ENCODE measurements around the gene FCRL2.

The FCRL2 gene

DNA sequence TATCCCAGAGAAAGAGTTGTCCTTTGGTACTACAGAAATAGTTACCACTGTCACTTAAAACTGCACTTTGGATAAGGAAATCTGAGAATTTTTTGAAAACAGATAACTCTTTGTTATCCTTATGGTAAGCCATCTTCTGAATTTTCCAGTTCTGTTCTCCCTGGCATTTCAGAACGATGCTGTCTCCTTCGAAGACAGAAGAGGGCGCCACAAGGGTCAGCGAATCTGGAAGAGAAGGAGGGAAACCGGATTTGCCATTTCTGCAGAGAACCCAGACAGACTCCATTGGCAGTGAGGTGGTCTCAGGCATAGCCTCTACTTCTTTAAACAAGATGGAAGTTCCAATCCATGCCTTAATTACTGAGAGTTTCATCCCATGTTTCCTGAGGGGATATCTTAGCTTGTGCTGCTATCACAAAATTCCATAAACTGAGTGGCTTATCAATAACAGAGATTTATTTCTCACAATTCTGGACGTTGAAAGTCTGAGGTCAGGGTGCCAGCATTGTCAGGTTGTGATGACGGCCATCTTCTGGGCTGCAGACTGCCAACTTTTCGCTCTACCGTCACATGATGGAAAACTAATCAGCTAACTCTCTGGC, 6.4 kb downstream of the FCRL2 start:
- Histone ChIP-seq H4K20me1 (ENCODE audit: insufficient read depth, low read length, poor library complexity, severe bottlenecking) (no peaks in the 10 kb centered on the region), H3K79me2 (ENCODE audit: insufficient read depth, low read length) (no peaks in the 10 kb centered on the region), H3K4me3 (ENCODE audit: low read length, poor library complexity, severe bottlenecking) (no peak overlapping the region), H3K4me2 (ENCODE audit: low read depth, low read length, poor library complexity, severe bottlenecking) (peak overlapping the region; percentile 53), H3F3A (ENCODE audit: low read depth) (peaks cover 14% of the 10 kb centered on the region), H3K9me2 (replicated peaks; ENCODE audit: low read depth, low read length) (no peaks in the 10 kb centered on the region), H3K4me1 (ENCODE audit: insufficient read depth, low read length, poor library complexity, severe bottlenecking) (peaks cover 48% of the 10 kb centered on the region), H3K36me3 (ENCODE audit: insufficient read depth, low read length) (no peaks in the 10 kb centered on the region), H3K27me3 (ENCODE audit: insufficient read depth, low read length, poor library complexity, severe bottlenecking) (no peaks in the 10 kb centered on the region), H3K9ac (ENCODE audit: low read depth, low read length, poor library complexity, severe bottlenecking) (no peak overlapping the region), H2AFZ (ENCODE audit: low read length) (no peak overlapping the region), H3K9me3 (ENCODE audit: insufficient read depth, low read depth, low read length) (no peaks in the 10 kb centered on the region)
- TF ChIP-seq, protein P1, sequence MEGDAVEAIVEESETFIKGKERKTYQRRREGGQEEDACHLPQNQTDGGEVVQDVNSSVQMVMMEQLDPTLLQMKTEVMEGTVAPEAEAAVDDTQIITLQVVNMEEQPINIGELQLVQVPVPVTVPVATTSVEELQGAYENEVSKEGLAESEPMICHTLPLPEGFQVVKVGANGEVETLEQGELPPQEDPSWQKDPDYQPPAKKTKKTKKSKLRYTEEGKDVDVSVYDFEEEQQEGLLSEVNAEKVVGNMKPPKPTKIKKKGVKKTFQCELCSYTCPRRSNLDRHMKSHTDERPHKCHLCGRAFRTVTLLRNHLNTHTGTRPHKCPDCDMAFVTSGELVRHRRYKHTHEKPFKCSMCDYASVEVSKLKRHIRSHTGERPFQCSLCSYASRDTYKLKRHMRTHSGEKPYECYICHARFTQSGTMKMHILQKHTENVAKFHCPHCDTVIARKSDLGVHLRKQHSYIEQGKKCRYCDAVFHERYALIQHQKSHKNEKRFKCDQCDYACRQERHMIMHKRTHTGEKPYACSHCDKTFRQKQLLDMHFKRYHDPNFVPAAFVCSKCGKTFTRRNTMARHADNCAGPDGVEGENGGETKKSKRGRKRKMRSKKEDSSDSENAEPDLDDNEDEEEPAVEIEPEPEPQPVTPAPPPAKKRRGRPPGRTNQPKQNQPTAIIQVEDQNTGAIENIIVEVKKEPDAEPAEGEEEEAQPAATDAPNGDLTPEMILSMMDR (conservative IDR thresholded peaks at IDR 0.05; ENCODE audit: low read length): peak; percentile 87
- TF ChIP-seq EZH2phosphoT487 (IDR thresholded peaks at IDR 0.05; ENCODE audit: borderline replicate concordance): no peak

DNA sequence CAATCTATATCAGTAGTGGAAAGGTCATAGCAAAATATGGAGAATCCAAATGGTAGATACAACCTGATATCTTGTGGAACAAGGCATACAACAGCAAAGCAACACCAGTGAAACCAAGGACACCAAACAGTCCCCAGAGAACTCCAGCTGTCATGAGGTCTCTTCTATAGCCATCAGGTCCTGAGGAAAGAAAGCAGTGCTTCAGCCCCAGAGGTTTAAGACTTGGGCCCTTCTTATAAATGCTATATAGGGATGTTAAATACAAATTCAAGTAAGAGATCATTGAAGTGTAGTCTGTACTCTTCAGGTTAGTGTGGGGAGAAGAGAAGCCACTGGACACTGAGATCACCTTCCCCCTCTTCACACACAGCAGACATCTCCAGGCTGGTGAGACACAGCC, 10.1 kb downstream of the FCRL2 start:
- Histone ChIP-seq H3K4me3 (ENCODE audit: low read length, poor library complexity, severe bottlenecking) (no peak overlapping the region), H3K36me3 (ENCODE audit: insufficient read depth, low read length) (no peaks in the 10 kb centered on the region), H3K9me2 (replicated peaks; ENCODE audit: low read depth, low read length) (no peaks in the 10 kb centered on the region), H3K9ac (ENCODE audit: low read depth, low read length, poor library complexity, severe bottlenecking) (no peak overlapping the region), H2AFZ (ENCODE audit: low read length) (no peak overlapping the region), H3K27me3 (ENCODE audit: insufficient read depth, low read length, poor library complexity, severe bottlenecking) (no peaks in the 10 kb centered on the region), H4K20me1 (ENCODE audit: insufficient read depth, low read length, poor library complexity, severe bottlenecking) (no peaks in the 10 kb centered on the region), H3F3A (ENCODE audit: low read depth) (peaks cover 4% of the 10 kb centered on the region), H3K4me2 (ENCODE audit: low read depth, low read length, poor library complexity, severe bottlenecking) (no peak overlapping the region), H3K9me3 (ENCODE audit: insufficient read depth, low read depth, low read length) (no peaks in the 10 kb centered on the region), H3K4me1 (ENCODE audit: insufficient read depth, low read length, poor library complexity, severe bottlenecking) (peaks cover 20% of the 10 kb centered on the region), H3K79me2 (ENCODE audit: insufficient read depth, low read length) (no peaks in the 10 kb centered on the region)
- TF ChIP-seq, protein P1 (conservative IDR thresholded peaks at IDR 0.05; ENCODE audit: low read length): no peak
- no peak for TF ChIP-seq EZH2phosphoT487 (IDR thresholded peaks at IDR 0.05; ENCODE audit: borderline replicate concordance)

DNA sequence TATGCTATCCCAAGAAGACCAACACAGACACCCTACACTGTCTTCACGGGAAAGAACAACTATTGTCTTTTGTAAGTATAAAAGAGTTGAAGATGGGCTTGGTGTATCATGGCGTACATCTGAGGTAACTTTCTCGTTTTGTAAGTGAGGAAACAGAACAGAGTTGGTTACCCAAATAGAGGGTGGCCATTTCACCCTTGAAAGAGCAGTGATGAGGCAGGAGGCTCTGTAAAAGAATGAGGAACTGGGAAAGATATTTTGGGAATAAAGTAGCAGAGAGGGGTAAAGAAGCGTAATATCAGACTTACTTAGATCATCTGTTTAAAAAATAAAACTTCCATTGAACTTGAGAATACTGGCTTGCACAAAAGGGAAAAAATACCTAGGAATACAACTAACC, 18.9 kb downstream of the FCRL2 start:
- Histone ChIP-seq H3K4me1 (ENCODE audit: insufficient read depth, low read length, poor library complexity, severe bottlenecking) (no peaks in the 10 kb centered on the region), H3K9me3 (ENCODE audit: insufficient read depth, low read depth, low read length) (no peaks in the 10 kb centered on the region; the same call in 1 of the 2 replicates), H3K4me3 (ENCODE audit: low read length, poor library complexity, severe bottlenecking) (no peak overlapping the region), H3K27me3 (ENCODE audit: insufficient read depth, low read length, poor library complexity, severe bottlenecking) (no peaks in the 10 kb centered on the region), H3K9ac (ENCODE audit: low read depth, low read length, poor library complexity, severe bottlenecking) (no peak overlapping the region), H3K9me2 (replicated peaks; ENCODE audit: low read depth, low read length) (no peaks in the 10 kb centered on the region), H4K20me1 (ENCODE audit: insufficient read depth, low read length, poor library complexity, severe bottlenecking) (no peaks in the 10 kb centered on the region), H3F3A (ENCODE audit: low read depth) (no peaks in the 10 kb centered on the region), H3K4me2 (ENCODE audit: low read depth, low read length, poor library complexity, severe bottlenecking) (no peak overlapping the region), H3K36me3 (ENCODE audit: insufficient read depth, low read length) (no peaks in the 10 kb centered on the region), H2AFZ (ENCODE audit: low read length) (no peak overlapping the region), H3K79me2 (ENCODE audit: insufficient read depth, low read length) (no peaks in the 10 kb centered on the region)
- TF ChIP-seq, protein P1 (conservative IDR thresholded peaks at IDR 0.05; ENCODE audit: low read length): no peak
- TF ChIP-seq EZH2phosphoT487 (IDR thresholded peaks at IDR 0.05; ENCODE audit: borderline replicate concordance): no peak

All from Loucy (cell line).